PFSK-1 (cell line): ENCODE data around the gene EME1.

Experiments
- FOXP2 ChIP-seq: optimal IDR thresholded peaks from 2 replicates; pipeline ENCODE3; 2011; ENCODE audit warnings: borderline replicate concordance, control low read depth, inconsistent platforms; ENCODE audit not compliant: insufficient read depth; ENCODE audit errors: extremely low read length, extremely low read depth
- POLR2AphosphoS5 ChIP-seq: IDR thresholded peaks from 2 replicates; pipeline ENCODE4 v1.6.1; 2012; ENCODE audit warnings: low read depth, mild to moderate bottlenecking, control low read depth, low read length, moderate library complexity
- SIN3A ChIP-seq: IDR thresholded peaks from 2 replicates; pipeline ENCODE4 v1.6.1; 2012; ENCODE audit warnings: mild to moderate bottlenecking, low read length, moderate library complexity, borderline replicate concordance; ENCODE audit not compliant: insufficient read depth
- TAF1 ChIP-seq: IDR thresholded peaks from 2 replicates; pipeline ENCODE4 v1.6.1; 2012; ENCODE audit warnings: low read length, control low read depth, borderline replicate concordance; ENCODE audit not compliant: insufficient read depth
- TF ChIP-seq, protein P1 (sequence below), 2 experiments: IDR thresholded peaks; 2 replicates each; pipeline versions ENCODE4 v1.6.1 to v1.8.0; 2011 to 2012; ENCODE audit warnings: low read depth in 2 of 2, low read length in 2 of 2, control low read depth in 1 of 2, inconsistent platforms in 1 of 2, mild to moderate bottlenecking in 1 of 2, moderate library complexity in 1 of 2; ENCODE audit not compliant: insufficient read depth in 1 of 2

EME1 gene

DNA sequence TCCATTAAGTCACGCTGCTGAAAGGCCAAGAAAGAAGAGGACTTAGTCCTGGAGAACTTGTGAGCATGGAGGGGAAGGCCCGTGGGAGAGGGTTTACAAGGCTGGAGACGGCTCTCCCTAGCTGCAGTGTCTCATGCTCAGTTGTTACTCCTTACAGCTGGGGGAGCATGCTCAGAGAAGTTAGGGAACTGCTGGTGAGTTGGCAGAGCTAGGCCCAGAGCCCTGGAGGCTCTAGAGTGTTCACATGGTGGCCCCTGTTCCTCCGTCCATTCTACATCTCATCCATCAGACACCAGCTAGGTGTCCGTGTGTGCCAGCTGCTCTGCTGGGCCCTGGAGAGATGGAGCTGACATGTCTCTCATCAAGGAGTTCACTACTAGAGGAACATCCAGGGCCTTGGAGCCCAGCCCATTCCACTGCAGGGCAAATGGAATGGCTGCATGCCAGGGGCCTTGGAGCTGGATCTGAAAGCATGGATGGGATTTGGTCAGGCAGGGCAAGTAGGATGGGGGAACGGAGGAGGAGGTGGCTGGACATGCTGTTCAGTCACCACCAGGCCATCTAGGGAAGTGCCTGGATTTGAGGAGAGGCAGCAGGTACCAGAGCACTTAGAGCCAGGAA is 20.8 kb upstream of the EME1 start:
- no peak for TF ChIP-seq FOXP2
- no peak for TF ChIP-seq TAF1
- TF ChIP-seq SIN3A, result no peak
- TF ChIP-seq, protein P1, sequence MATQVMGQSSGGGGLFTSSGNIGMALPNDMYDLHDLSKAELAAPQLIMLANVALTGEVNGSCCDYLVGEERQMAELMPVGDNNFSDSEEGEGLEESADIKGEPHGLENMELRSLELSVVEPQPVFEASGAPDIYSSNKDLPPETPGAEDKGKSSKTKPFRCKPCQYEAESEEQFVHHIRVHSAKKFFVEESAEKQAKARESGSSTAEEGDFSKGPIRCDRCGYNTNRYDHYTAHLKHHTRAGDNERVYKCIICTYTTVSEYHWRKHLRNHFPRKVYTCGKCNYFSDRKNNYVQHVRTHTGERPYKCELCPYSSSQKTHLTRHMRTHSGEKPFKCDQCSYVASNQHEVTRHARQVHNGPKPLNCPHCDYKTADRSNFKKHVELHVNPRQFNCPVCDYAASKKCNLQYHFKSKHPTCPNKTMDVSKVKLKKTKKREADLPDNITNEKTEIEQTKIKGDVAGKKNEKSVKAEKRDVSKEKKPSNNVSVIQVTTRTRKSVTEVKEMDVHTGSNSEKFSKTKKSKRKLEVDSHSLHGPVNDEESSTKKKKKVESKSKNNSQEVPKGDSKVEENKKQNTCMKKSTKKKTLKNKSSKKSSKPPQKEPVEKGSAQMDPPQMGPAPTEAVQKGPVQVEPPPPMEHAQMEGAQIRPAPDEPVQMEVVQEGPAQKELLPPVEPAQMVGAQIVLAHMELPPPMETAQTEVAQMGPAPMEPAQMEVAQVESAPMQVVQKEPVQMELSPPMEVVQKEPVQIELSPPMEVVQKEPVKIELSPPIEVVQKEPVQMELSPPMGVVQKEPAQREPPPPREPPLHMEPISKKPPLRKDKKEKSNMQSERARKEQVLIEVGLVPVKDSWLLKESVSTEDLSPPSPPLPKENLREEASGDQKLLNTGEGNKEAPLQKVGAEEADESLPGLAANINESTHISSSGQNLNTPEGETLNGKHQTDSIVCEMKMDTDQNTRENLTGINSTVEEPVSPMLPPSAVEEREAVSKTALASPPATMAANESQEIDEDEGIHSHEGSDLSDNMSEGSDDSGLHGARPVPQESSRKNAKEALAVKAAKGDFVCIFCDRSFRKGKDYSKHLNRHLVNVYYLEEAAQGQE (IDR thresholded peaks at IDR 0.05; ENCODE audit: insufficient read depth in 1 of 2, low read depth in 2 of 2, low read length in 2 of 2), result no peak
- TF ChIP-seq POLR2AphosphoS5, result no peak

DNA sequence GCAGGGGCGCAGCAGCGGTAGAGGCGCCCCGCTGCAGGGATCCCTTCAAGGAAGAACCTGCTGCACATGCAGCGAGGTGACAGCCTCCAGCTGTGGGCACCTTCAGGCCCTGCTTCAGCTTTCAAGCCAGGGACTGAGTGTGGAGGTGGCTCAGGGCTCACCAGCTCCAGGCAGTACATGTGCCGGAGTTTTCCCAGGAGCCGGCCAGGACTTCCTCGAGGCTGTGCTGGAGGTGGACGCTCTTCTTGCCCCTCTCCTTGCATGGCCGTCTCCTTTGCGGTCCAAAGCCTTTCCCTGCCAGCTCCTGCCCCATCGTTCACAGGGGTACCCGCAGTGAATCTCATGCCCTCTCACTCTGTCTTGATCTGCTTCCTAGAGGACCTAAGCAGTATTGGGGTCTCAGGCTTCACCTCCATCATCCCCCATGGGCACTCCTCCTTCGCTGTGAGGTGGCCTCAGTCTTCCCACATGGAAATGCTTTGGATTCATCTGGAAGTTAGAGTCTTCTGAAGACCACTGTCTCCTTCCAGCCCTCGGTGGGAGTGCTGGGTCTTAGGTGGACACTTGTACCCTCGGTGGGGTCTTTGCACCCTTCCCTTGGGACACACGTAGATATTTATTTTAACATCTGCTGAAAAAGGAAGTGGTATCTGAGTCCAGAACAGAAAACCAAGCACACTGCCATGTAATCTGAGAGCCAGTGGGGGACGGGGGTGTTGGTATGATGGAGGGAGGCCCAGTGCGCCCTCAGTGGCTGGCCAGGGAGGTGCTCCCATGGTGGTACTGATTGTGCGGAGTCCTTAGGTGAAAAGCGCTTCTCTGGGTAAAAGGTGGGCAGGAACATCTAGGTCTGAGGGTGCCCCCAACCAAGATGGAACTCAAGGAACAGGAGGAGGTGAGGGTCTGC is 20.1 kb upstream of the EME1 start:
- TF ChIP-seq POLR2AphosphoS5 (no peak), SIN3A (no peak), TAF1 (no peak), FOXP2 (no peak)
- TF ChIP-seq, protein P1 (IDR thresholded peaks at IDR 0.05; ENCODE audit: insufficient read depth in 1 of 2, low read depth in 2 of 2, low read length in 2 of 2), result no peak

DNA sequence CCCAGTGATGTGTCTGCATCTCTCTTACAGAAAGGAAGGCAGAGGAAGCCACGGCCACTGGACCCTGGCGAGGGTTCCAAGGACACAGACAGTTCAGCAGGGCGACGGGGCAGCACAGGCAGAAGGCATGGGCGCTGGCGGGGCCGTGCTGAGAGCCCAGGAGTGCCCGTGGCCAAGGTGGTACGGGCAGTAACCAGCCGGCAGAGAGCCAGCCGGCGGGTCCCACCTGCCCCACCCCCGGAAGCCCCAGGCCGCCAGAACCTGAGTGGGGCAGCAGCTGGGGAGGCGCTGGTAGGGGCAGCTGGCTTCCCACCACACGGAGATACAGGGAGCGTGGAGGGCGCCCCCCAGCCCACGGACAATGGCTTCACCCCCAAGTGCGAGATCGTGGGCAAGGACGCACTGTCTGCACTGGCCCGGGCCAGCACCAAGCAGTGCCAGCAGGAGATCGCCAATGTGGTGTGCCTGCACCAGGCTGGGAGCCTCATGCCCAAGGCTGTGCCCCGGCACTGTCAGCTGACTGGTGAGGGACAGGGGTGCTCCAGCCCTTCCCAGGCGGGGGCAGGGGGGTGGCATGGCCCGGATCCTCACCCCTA is 19.3 kb upstream of the EME1 start:
- TF ChIP-seq POLR2AphosphoS5, result no peak
- TF ChIP-seq FOXP2, result no peak
- TF ChIP-seq, protein P1 (IDR thresholded peaks at IDR 0.05; ENCODE audit: insufficient read depth in 1 of 2, low read depth in 2 of 2, low read length in 2 of 2), result no peak
- no peak for TF ChIP-seq TAF1
- no peak for TF ChIP-seq SIN3A

DNA sequence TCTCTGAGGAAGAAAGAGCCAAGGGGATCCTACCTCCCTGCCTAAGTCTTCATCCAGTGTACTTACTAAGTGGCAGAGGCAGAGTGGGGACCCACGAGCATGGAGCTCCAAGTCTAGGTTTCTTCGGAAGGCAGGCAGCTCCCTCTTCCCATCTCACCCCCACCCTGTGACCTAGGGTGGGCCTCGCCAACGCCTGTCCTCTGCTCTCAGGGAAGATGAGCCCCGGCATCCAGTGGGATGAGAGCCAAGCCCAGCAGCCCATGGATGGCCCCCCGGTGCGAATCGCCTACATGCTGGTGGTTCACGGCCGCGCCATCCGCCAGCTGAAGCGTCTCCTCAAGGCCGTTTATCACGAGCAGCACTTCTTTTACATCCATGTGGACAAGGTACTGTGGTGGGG is 18.8 kb upstream of the EME1 start:
- TF ChIP-seq TAF1 (no peak), SIN3A (no peak), POLR2AphosphoS5 (no peak), FOXP2 (no peak)
- TF ChIP-seq, protein P1 (IDR thresholded peaks at IDR 0.05; ENCODE audit: insufficient read depth in 1 of 2, low read depth in 2 of 2, low read length in 2 of 2), result no peak
